Trophoblast cell (in vitro differentiated cells and primary cell): ENCODE results near the gene BICRAL.
A peak's percentile ranks its signal among the peaks of the same experiment; 100 is the strongest.

Source experiments
- DNase-seq, 2 donors: peaks; one replicate each; pipeline ENCODE4 v3.0.0-alpha.2; 2016
- H2AFZ ChIP-seq: 2 replicates; pipeline ENCODE4 v1.6.1; 2013; ENCODE audit warnings: low read length, moderate library complexity, mild to moderate bottlenecking; ENCODE audit not compliant: insufficient read depth, poor library complexity
- H2AK5ac ChIP-seq: 2 replicates; pipeline ENCODE4 v1.6.1; 2013; ENCODE audit warnings: mild to moderate bottlenecking, low read length
- H2BK120ac ChIP-seq: 2 replicates; pipeline ENCODE4 v1.6.1; 2013; ENCODE audit warnings: low read length, mild to moderate bottlenecking, moderate library complexity; ENCODE audit not compliant: insufficient read depth, poor library complexity
- H2BK12ac ChIP-seq: 2 replicates; pipeline ENCODE4 v1.6.1; 2013; ENCODE audit warnings: mild to moderate bottlenecking, low read length, moderate library complexity
- H2BK5ac ChIP-seq: 2 replicates; pipeline ENCODE4 v1.6.1; 2013; ENCODE audit warnings: low read length, low read depth, moderate library complexity, mild to moderate bottlenecking; ENCODE audit not compliant: poor library complexity
- H3K14ac ChIP-seq: 2 replicates; pipeline ENCODE4 v1.6.1; 2013; ENCODE audit warnings: mild to moderate bottlenecking, low read length
- H3K18ac ChIP-seq: 2 replicates; pipeline ENCODE4 v1.6.1; 2013; ENCODE audit warnings: mild to moderate bottlenecking, low read length
- H3K23ac ChIP-seq: 2 replicates; pipeline ENCODE4 v1.6.1; 2013; ENCODE audit warnings: low read length
- H3K27ac ChIP-seq: 2 replicates; pipeline ENCODE4 v1.5.1; 2013; ENCODE audit warnings: low read depth, mild to moderate bottlenecking, inconsistent platforms, low read length, moderate library complexity
- H3K27me3 ChIP-seq: 2 replicates; pipeline ENCODE4 v1.6.1; 2013; ENCODE audit warnings: inconsistent platforms, mild to moderate bottlenecking, low read length, moderate library complexity; ENCODE audit not compliant: insufficient read depth
- H3K36me3 ChIP-seq, 2 experiments: 1 replicate in 1 of 2; 2 replicates in 1 of 2; pipeline ENCODE4 v1.6.1; 2013; ENCODE audit warnings: low read length in 2 of 2, mild to moderate bottlenecking in 2 of 2, moderate library complexity in 1 of 2; ENCODE audit not compliant: insufficient read depth in 2 of 2, control insufficient read depth in 1 of 2
- H3K4ac ChIP-seq: 2 replicates; pipeline ENCODE4 v1.6.1; 2013; ENCODE audit warnings: low read depth, mild to moderate bottlenecking, low read length, moderate library complexity
- H3K4me1 ChIP-seq, 2 experiments: 1 replicate in 1 of 2; 2 replicates in 1 of 2; pipeline ENCODE4 v1.6.1; 2013; ENCODE audit warnings: low read length in 2 of 2, mild to moderate bottlenecking in 2 of 2, moderate library complexity in 1 of 2; ENCODE audit not compliant: insufficient read depth in 2 of 2, control insufficient read depth in 1 of 2
- H3K4me2 ChIP-seq: 2 replicates; pipeline ENCODE4 v1.6.1; 2013; ENCODE audit warnings: inconsistent platforms, mild to moderate bottlenecking, low read length, moderate library complexity
- H3K4me3 ChIP-seq: 2 replicates; pipeline ENCODE4 v1.5.1; 2013; ENCODE audit warnings: mild to moderate bottlenecking, low read depth, low read length, inconsistent platforms
- H3K79me1 ChIP-seq: one replicate; pipeline ENCODE4 v1.6.1; 2013; ENCODE audit warnings: low read length
- H3K79me2 ChIP-seq: 2 replicates; pipeline ENCODE4 v1.6.1; 2013; ENCODE audit warnings: low read length, mild to moderate bottlenecking; ENCODE audit not compliant: control insufficient read depth, insufficient read depth, poor library complexity
- H3K9ac ChIP-seq: 2 replicates; pipeline ENCODE4 v1.6.1; 2013; ENCODE audit warnings: mild to moderate bottlenecking, low read length
- H3K9me3 ChIP-seq: 2 replicates; pipeline ENCODE4 v1.6.1; 2013; ENCODE audit warnings: low read depth, mild to moderate bottlenecking, control low read depth, inconsistent platforms, low read length; ENCODE audit not compliant: insufficient read depth
- H4K12ac ChIP-seq: 2 replicates; pipeline ENCODE4 v1.6.1; 2013; ENCODE audit warnings: low read depth, mild to moderate bottlenecking, low read length, moderate library complexity
- H4K8ac ChIP-seq: 2 replicates; pipeline ENCODE4 v1.6.1; 2013; ENCODE audit warnings: low read depth, mild to moderate bottlenecking, low read length, moderate library complexity
- H4K91ac ChIP-seq: one replicate; pipeline ENCODE4 v1.6.1; 2013; ENCODE audit warnings: low read depth, mild to moderate bottlenecking, low read length, moderate library complexity
- WGBS: extraction: QIAGEN DNeasy Blood & Tissue Kit; methylation state at CpG from one replicate; pipeline ENCODE4 v1.1.7; 2013; ENCODE audit warnings: missing lambda C conversion rate; ENCODE audit not compliant: insufficient read length, insufficient coverage; ENCODE audit errors: extremely low coverage; 5-methylcytosine and 5-hydroxymethylcytosine counted together

Gene BICRAL

GRCh38 chr6:42851599-42851998 lies 69.7 kb downstream of the BICRAL start:
- no peak overlapping the region for H3K23ac ChIP-seq
- H4K8ac ChIP-seq = no peak overlapping the region
- no peak overlapping the region for H2BK12ac ChIP-seq
- no peak overlapping the region for H3K18ac ChIP-seq
- no peaks in the 10 kb centered on the region for H3K4me1 ChIP-seq
- no peak overlapping the region for H4K12ac ChIP-seq
- no peak overlapping the region for H4K91ac ChIP-seq
- H3K4me2 ChIP-seq = no peak overlapping the region
- no peaks in the 10 kb centered on the region for H3K79me1 ChIP-seq
- no peak overlapping the region for H3K4ac ChIP-seq
- H3K27ac ChIP-seq = no peak overlapping the region
- H3K9ac ChIP-seq = no peak overlapping the region
- H3K14ac ChIP-seq = no peak overlapping the region
- no peaks in the 10 kb centered on the region for H3K27me3 ChIP-seq
- no peak overlapping the region for H2AK5ac ChIP-seq
- H2AFZ ChIP-seq = no peak overlapping the region
- WGBS = no CpG with 5 or more reads among the region's 2 CpGs
- H3K79me2 ChIP-seq = no peaks in the 10 kb centered on the region
- DNase-seq = no peak
- H3K36me3 ChIP-seq = peaks cover 2 to 8% of the 10 kb centered on the region in 2 experiments
- no peak overlapping the region for H2BK120ac ChIP-seq
- no peak overlapping the region for H3K4me3 ChIP-seq
- no peak overlapping the region for H2BK5ac ChIP-seq
- H3K9me3 ChIP-seq = peaks cover 1% of the 10 kb centered on the region

- H3K79me2 ChIP-seq = no peaks in the 10 kb centered on the region
- no peak overlapping the region for H3K23ac ChIP-seq
- H3K27ac ChIP-seq = no peak overlapping the region
- no peak overlapping the region for H4K8ac ChIP-seq
- no peak overlapping the region for H2AK5ac ChIP-seq
- no peaks in the 10 kb centered on the region for H3K79me1 ChIP-seq
- no peak overlapping the region for H2BK5ac ChIP-seq
- no peak overlapping the region for H3K4ac ChIP-seq
- H3K4me1 ChIP-seq = no peaks in the 10 kb centered on the region
- H3K4me3 ChIP-seq = no peak overlapping the region
- no peak overlapping the region for H3K9ac ChIP-seq
- DNase-seq = no peak
- H2BK12ac ChIP-seq = no peak overlapping the region
- H3K27me3 ChIP-seq = no peaks in the 10 kb centered on the region
- no peak overlapping the region for H2BK120ac ChIP-seq
- no peak overlapping the region for H3K4me2 ChIP-seq
- H4K91ac ChIP-seq = no peak overlapping the region
- no peak overlapping the region for H3K14ac ChIP-seq
- H3K36me3 ChIP-seq = peaks cover 14 to 16% of the 10 kb centered on the region in 2 experiments
- WGBS = no CpG with 5 or more reads among the region's 1 CpG
- no peaks in the 10 kb centered on the region for H3K9me3 ChIP-seq
- H2AFZ ChIP-seq = no peak overlapping the region
- H3K18ac ChIP-seq = no peak overlapping the region
- H4K12ac ChIP-seq = no peak overlapping the region
These were observed 78.2 kb downstream of the BICRAL start for GRCh38 chr6:42860036-42860435.

- Histone ChIP-seq H2AK5ac (no peak overlapping the region), H2AFZ (no peak overlapping the region), H3K27me3 (no peaks in the 10 kb centered on the region), H3K18ac (no peak overlapping the region), H3K79me2 (no peaks in the 10 kb centered on the region), H4K12ac (no peak overlapping the region), H3K4ac (no peak overlapping the region), H3K4me2 (no peak overlapping the region), H3K23ac (no peak overlapping the region), H3K14ac (no peak overlapping the region), H4K8ac (no peak overlapping the region), H2BK5ac (no peak overlapping the region), H2BK12ac (no peak overlapping the region), H3K4me1 (no peaks in the 10 kb centered on the region), H4K91ac (no peak overlapping the region), H2BK120ac (no peak overlapping the region), H3K9me3 (no peaks in the 10 kb centered on the region), H3K27ac (no peak overlapping the region), H3K79me1 (no peaks in the 10 kb centered on the region), H3K9ac (no peak overlapping the region), H3K4me3 (no peak overlapping the region), H3K36me3 (peaks cover 13 to 14% of the 10 kb centered on the region in 2 experiments)
- DNase-seq = no peak
- no CpG with 5 or more reads among the region's 6 CpGs for WGBS
These were observed 78.6 kb downstream of the BICRAL start for GRCh38 chr6:42860481-42860880.

GRCh38 chr6:42864602-42865001 lies 82.8 kb downstream of the BICRAL start:
- Histone ChIP-seq H3K4me1 (no peaks in the 10 kb centered on the region), H2BK120ac (no peak overlapping the region), H3K4me2 (no peak overlapping the region), H2AK5ac (no peak overlapping the region), H3K9me3 (no peaks in the 10 kb centered on the region), H2BK12ac (no peak overlapping the region), H3K9ac (no peak overlapping the region), H3K27me3 (no peaks in the 10 kb centered on the region), H2AFZ (no peak overlapping the region), H3K27ac (no peak overlapping the region), H4K12ac (no peak overlapping the region), H3K36me3 (peaks cover 8 to 14% of the 10 kb centered on the region in 2 experiments), H3K79me1 (no peaks in the 10 kb centered on the region), H3K4me3 (no peak overlapping the region), H4K8ac (no peak overlapping the region), H3K14ac (no peak overlapping the region), H2BK5ac (no peak overlapping the region), H3K79me2 (no peaks in the 10 kb centered on the region), H3K18ac (no peak overlapping the region), H4K91ac (no peak overlapping the region), H3K23ac (peak overlapping the region; percentile 91), H3K4ac (no peak overlapping the region)
- peak in 1 of 2 donors; percentile 26 for DNase-seq
- no CpG with 5 or more reads among the region's 8 CpGs for WGBS
